ENCODE measurements around the gene RPH3AL. TPM values are rescaled to one million over a fixed set of nuclear protein-coding genes. Genes with fewer than 3 reads are reported as not detected.

Gene RPH3AL
- total RNA-seq, 1 experiment from 2014 or later, result 3.0 TPM

- no peak overlapping the region; a peak in 1 of 5 replicates for H3K4me3 Mint-ChIP-seq
Observed at GRCh38 chr17:306536-307294, 45.9 kb downstream of the RPH3AL start.

More at GRCh38 chr17:306536-307294, 45.9 kb downstream of the RPH3AL start:
- Histone ChIP-seq H4K8ac (replicated peaks; ENCODE audit: insufficient read length, low read depth, low read length) (no peak overlapping the region), H2BK12ac (ENCODE audit: insufficient read length, low read depth, low read length) (no peak overlapping the region), H4K5ac (ENCODE audit: insufficient read length, low read depth, low read length) (no peak overlapping the region), H3K23me2 (ENCODE audit: insufficient read length, low read depth, low read length, poor library complexity, severe bottlenecking) (no peaks in the 10 kb centered on the region), H3K79me2 (ENCODE audit: insufficient read depth, low read length) (no peaks in the 10 kb centered on the region), H3K4me1 (ENCODE audit: insufficient read depth, low read length) (peaks cover 2% of the 10 kb centered on the region; the same call in 1 of the 2 replicates), H3K14ac (ENCODE audit: insufficient read depth, low read length) (no peak overlapping the region), H3K79me1 (ENCODE audit: insufficient read depth, low read depth, low read length, poor library complexity, severe bottlenecking) (no peaks in the 10 kb centered on the region), H3K56ac (ENCODE audit: insufficient read length, low read depth, low read length) (no peak overlapping the region), H2AFZ (ENCODE audit: low read length) (no peak overlapping the region), H3K18ac (ENCODE audit: insufficient read length, low read depth, low read length) (no peak overlapping the region), H2AK5ac (ENCODE audit: insufficient read length, low read length) (no peak overlapping the region), H3K9me3 (ENCODE audit: control insufficient read depth, low read depth, low read length) (no peaks in the 10 kb centered on the region), H2BK20ac (ENCODE audit: low read depth, low read length, poor library complexity, severe bottlenecking) (no peak overlapping the region), H3K27ac (ENCODE audit: insufficient read length, low read depth, low read length) (no peak overlapping the region), H3K27me3 (ENCODE audit: insufficient read depth, low read length) (no peaks in the 10 kb centered on the region), H4K91ac (ENCODE audit: insufficient read length, low read depth, low read length) (no peak overlapping the region), H2BK5ac (ENCODE audit: insufficient read length, low read length) (no peak overlapping the region), H2BK15ac (ENCODE audit: low read depth, low read length) (no peak overlapping the region), H3T11ph (ENCODE audit: low read length) (no peak overlapping the region), H2BK120ac (ENCODE audit: low read depth, low read length, poor library complexity, severe bottlenecking) (no peak overlapping the region), H3K23ac (ENCODE audit: insufficient read length, low read depth, low read length) (no peak overlapping the region), H3K4ac (ENCODE audit: low read depth, low read length) (no peak overlapping the region), H3K4me2 (ENCODE audit: insufficient read depth, insufficient read length, low read length) (no peak overlapping the region), H3K9ac (ENCODE audit: extremely low read depth, insufficient read length, low read length) (no peak overlapping the region), H4K20me1 (ENCODE audit: control insufficient read depth, insufficient read depth, insufficient read length) (no peaks in the 10 kb centered on the region)
- no peak for DNase-seq
- Mint-ChIP-seq H3K27ac (peak overlapping the region in 1 of 3 experiments; percentile 57; a peak in 2 of 7 replicates), H3K27me3 (ENCODE audit: low read depth) (peaks cover 7% of the 10 kb centered on the region), H3K9me3 (no peaks in the 10 kb centered on the region), H3K4me1 (peaks cover 24 to 40% of the 10 kb centered on the region in 2 experiments), H3K36me3 (ENCODE audit: insufficient read depth in 1 of 3, low read depth in 3 of 3) (no peaks in the 10 kb centered on the region; a peak in 1 of 7 replicates)
- no peak for TF ChIP-seq CTCF (conservative IDR thresholded peaks at IDR 0.05)
- WGBS (ENCODE audit: extremely low coverage, insufficient read length, low lambda C conversion rate), result no CpG with 5 or more reads among the region's 26 CpGs

All from H9 (cell line).